Measurements from ENCODE around the gene MEGF11.

MEGF11 gene

DNA sequence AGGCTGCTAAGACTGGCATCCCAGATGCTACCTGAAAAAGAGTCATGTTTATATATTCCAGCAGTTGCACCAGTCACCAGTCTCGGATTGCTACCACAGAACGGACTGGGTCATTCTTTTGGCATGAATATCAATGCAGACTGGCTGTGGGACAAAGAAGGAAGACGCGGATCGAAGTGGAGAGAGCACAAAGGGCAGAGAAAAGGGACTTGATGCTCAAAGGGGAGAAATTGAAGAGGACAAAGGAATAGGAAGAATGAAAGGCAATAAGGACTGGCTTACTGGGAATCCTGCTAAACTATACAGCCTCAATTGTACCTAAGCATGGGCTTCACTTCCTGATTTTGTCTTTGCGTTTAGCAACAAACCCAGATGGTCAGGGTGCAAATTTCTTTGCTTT, 24.5 kb upstream of the MEGF11 start:
- no peak for TF ChIP-seq RARB (CRISPR knock-in tag; IDR thresholded peaks at IDR 0.05)
- no peak for TF ChIP-seq TOX (CRISPR knock-in tag; IDR thresholded peaks at IDR 0.05; ENCODE audit: borderline replicate concordance)
- TF ChIP-seq ARNTL (CRISPR knock-in tag; IDR thresholded peaks at IDR 0.05; ENCODE audit: borderline replicate concordance, low read depth), result no peak
- TF ChIP-seq ZC3H10 (CRISPR knock-in tag; IDR thresholded peaks at IDR 0.05), result no peak
- TF ChIP-seq, protein P1, sequence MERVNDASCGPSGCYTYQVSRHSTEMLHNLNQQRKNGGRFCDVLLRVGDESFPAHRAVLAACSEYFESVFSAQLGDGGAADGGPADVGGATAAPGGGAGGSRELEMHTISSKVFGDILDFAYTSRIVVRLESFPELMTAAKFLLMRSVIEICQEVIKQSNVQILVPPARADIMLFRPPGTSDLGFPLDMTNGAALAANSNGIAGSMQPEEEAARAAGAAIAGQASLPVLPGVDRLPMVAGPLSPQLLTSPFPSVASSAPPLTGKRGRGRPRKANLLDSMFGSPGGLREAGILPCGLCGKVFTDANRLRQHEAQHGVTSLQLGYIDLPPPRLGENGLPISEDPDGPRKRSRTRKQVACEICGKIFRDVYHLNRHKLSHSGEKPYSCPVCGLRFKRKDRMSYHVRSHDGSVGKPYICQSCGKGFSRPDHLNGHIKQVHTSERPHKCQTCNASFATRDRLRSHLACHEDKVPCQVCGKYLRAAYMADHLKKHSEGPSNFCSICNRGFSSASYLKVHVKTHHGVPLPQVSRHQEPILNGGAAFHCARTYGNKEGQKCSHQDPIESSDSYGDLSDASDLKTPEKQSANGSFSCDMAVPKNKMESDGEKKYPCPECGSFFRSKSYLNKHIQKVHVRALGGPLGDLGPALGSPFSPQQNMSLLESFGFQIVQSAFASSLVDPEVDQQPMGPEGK (CRISPR knock-in tag; IDR thresholded peaks at IDR 0.05; ENCODE audit: borderline replicate concordance), result no peak
- TF ChIP-seq ZNF8 (CRISPR knock-in tag; IDR thresholded peaks at IDR 0.05), result no peak
- TF ChIP-seq, protein P2, sequence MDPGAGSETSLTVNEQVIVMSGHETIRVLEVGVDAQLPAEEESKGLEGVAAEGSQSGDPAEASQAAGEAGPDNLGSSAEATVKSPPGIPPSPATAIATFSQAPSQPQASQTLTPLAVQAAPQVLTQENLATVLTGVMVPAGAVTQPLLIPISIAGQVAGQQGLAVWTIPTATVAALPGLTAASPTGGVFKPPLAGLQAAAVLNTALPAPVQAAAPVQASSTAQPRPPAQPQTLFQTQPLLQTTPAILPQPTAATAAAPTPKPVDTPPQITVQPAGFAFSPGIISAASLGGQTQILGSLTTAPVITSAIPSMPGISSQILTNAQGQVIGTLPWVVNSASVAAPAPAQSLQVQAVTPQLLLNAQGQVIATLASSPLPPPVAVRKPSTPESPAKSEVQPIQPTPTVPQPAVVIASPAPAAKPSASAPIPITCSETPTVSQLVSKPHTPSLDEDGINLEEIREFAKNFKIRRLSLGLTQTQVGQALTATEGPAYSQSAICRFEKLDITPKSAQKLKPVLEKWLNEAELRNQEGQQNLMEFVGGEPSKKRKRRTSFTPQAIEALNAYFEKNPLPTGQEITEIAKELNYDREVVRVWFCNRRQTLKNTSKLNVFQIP (CRISPR knock-in tag; IDR thresholded peaks at IDR 0.05; ENCODE audit: borderline replicate concordance, low read depth), result no peak
- TF ChIP-seq ESRRG (CRISPR knock-in tag; IDR thresholded peaks at IDR 0.05), result no peak
- no peak for TF ChIP-seq GLIS3 (CRISPR knock-in tag; IDR thresholded peaks at IDR 0.05)
- ATAC-seq, result no peak

DNA sequence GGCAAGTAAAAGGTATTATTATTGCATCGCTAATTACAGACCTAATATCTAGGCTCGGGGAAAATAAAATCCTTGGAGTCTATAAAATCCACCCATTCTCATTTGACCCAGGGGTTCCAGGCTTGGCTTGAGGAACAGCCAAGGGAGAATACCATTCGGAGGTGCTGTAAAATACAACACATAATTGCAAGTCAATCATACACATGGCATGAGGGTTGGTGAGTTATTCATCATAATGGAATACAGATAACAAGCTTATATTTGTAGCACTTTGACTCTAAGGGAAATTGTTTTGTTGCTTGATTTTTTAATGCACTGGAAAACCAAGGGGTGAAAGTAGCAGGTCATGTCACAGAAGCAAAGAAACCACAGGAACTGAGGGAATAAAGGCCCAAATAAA, 23.0 kb upstream of the MEGF11 start:
- no peak for TF ChIP-seq PPARA (CRISPR knock-in tag; IDR thresholded peaks at IDR 0.05; ENCODE audit: borderline replicate concordance)
- no peak for TF ChIP-seq ZNF70 (CRISPR knock-in tag; IDR thresholded peaks at IDR 0.05)
- TF ChIP-seq ZNF8 (CRISPR knock-in tag; IDR thresholded peaks at IDR 0.05), result no peak
- TF ChIP-seq CSDC2 (CRISPR knock-in tag; IDR thresholded peaks at IDR 0.05), result no peak
- no peak for TF ChIP-seq BACH2 (CRISPR knock-in tag; IDR thresholded peaks at IDR 0.05; ENCODE audit: borderline replicate concordance)
- no peak for ATAC-seq

DNA sequence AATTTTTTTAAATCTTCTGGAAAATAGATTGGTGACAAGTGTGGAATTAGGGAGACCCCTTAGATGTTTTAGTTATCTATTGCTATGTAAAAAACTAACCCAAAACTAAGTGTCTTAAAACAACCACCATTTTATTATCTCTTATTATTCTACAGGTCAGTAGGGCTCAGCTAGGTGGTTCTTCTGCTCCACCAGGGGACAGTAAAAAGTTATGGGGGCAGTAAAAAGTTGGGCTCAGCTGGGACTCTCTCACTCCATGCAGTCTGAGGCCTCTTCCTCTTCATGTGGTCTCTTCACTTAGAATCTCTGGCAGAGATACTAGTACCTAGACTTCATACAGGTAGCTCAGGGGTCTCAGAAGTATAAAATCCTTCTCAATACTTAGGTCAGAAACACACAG, 21.8 kb upstream of the MEGF11 start:
- ATAC-seq, result no peak
- TF ChIP-seq OSR1 (CRISPR knock-in tag; IDR thresholded peaks at IDR 0.05) (no peak), ZFP3 (CRISPR knock-in tag; IDR thresholded peaks at IDR 0.05) (no peak), ZNF8 (CRISPR knock-in tag; IDR thresholded peaks at IDR 0.05) (no peak), TCF4 (CRISPR knock-in tag; IDR thresholded peaks at IDR 0.05; ENCODE audit: borderline replicate concordance) (no peak), ZFP30 (CRISPR knock-in tag; IDR thresholded peaks at IDR 0.05) (no peak), PPARA (CRISPR knock-in tag; IDR thresholded peaks at IDR 0.05; ENCODE audit: borderline replicate concordance) (no peak), ISL1 (CRISPR knock-in tag; IDR thresholded peaks at IDR 0.05) (no peak), CSDC2 (CRISPR knock-in tag; IDR thresholded peaks at IDR 0.05) (no peak), ARNTL (CRISPR knock-in tag; IDR thresholded peaks at IDR 0.05; ENCODE audit: borderline replicate concordance, low read depth) (no peak), ZNF70 (CRISPR knock-in tag; IDR thresholded peaks at IDR 0.05) (no peak), TOX (CRISPR knock-in tag; IDR thresholded peaks at IDR 0.05; ENCODE audit: borderline replicate concordance) (no peak), GLIS3 (CRISPR knock-in tag; IDR thresholded peaks at IDR 0.05) (no peak)
- TF ChIP-seq, protein P3, sequence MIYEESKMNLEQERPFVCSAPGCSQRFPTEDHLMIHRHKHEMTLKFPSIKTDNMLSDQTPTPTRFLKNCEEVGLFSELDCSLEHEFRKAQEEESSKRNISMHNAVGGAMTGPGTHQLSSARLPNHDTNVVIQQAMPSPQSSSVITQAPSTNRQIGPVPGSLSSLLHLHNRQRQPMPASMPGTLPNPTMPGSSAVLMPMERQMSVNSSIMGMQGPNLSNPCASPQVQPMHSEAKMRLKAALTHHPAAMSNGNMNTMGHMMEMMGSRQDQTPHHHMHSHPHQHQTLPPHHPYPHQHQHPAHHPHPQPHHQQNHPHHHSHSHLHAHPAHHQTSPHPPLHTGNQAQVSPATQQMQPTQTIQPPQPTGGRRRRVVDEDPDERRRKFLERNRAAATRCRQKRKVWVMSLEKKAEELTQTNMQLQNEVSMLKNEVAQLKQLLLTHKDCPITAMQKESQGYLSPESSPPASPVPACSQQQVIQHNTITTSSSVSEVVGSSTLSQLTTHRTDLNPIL (CRISPR knock-in tag; IDR thresholded peaks at IDR 0.05; ENCODE audit: low read depth), result no peak
- TF ChIP-seq, protein P1 (CRISPR knock-in tag; IDR thresholded peaks at IDR 0.05; ENCODE audit: borderline replicate concordance), result no peak
- TF ChIP-seq, protein P4, sequence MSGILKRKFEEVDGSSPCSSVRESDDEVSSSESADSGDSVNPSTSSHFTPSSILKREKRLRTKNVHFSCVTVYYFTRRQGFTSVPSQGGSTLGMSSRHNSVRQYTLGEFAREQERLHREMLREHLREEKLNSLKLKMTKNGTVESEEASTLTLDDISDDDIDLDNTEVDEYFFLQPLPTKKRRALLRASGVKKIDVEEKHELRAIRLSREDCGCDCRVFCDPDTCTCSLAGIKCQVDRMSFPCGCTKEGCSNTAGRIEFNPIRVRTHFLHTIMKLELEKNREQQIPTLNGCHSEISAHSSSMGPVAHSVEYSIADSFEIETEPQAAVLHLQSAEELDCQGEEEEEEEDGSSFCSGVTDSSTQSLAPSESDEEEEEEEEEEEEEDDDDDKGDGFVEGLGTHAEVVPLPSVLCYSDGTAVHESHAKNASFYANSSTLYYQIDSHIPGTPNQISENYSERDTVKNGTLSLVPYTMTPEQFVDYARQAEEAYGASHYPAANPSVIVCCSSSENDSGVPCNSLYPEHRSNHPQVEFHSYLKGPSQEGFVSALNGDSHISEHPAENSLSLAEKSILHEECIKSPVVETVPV (CRISPR knock-in tag; IDR thresholded peaks at IDR 0.05), result no peak

DNA sequence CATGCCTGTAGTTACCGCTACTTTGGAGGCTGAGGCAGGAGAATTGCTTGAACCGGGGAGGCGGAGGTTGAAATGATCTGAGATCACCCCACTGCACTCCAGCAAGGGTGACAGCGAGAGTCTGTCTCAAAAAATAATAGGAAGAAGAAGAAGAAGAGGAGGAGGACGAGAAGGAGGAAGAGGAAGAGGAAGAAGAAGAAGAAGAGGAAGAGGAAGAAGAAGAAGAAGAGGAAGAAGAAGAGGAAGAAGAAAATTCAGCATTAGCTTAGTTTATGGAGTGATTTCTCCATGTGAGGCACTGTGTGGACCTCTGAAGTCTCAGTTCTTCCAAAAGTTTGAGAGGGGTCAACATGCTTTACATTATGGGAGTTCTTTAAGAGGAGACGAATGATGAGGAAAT, 17.4 kb upstream of the MEGF11 start:
- no peak for ATAC-seq
- no peak for TF ChIP-seq ZFP30 (CRISPR knock-in tag; IDR thresholded peaks at IDR 0.05)
- no peak for TF ChIP-seq ZFP3 (CRISPR knock-in tag; IDR thresholded peaks at IDR 0.05)
- TF ChIP-seq CSDC2 (CRISPR knock-in tag; IDR thresholded peaks at IDR 0.05), result no peak
- TF ChIP-seq ESRRG (CRISPR knock-in tag; IDR thresholded peaks at IDR 0.05), result no peak
- TF ChIP-seq OSR1 (CRISPR knock-in tag; IDR thresholded peaks at IDR 0.05), result no peak
- TF ChIP-seq, protein P3 (CRISPR knock-in tag; IDR thresholded peaks at IDR 0.05; ENCODE audit: low read depth), result no peak
- TF ChIP-seq ZNF565 (CRISPR knock-in tag; conservative IDR thresholded peaks at IDR 0.05; ENCODE audit: low read depth), result no peak
- no peak for TF ChIP-seq ARNTL (CRISPR knock-in tag; IDR thresholded peaks at IDR 0.05; ENCODE audit: borderline replicate concordance, low read depth)
- no peak for TF ChIP-seq TOX (CRISPR knock-in tag; IDR thresholded peaks at IDR 0.05; ENCODE audit: borderline replicate concordance)
- no peak for TF ChIP-seq ZC3H10 (CRISPR knock-in tag; IDR thresholded peaks at IDR 0.05)
- no peak for TF ChIP-seq GLIS3 (CRISPR knock-in tag; IDR thresholded peaks at IDR 0.05)
- no peak for TF ChIP-seq RARB (CRISPR knock-in tag; IDR thresholded peaks at IDR 0.05)
- TF ChIP-seq, protein P2 (CRISPR knock-in tag; IDR thresholded peaks at IDR 0.05; ENCODE audit: borderline replicate concordance, low read depth), result no peak
